Fibroblast of lung (primary cell): ENCODE results near the gene NDEL1. TPM values are rescaled to one million over a fixed set of nuclear protein-coding genes. Genes with fewer than 3 reads are reported as not detected.
"Not testable (repeated sequence)": the region's sequence is repeated elsewhere in the genome, so short reads cannot be mapped to it uniquely, and the experiment has no call there.

Source experiments
- DNase-seq, 2 donors: peaks; one replicate each; pipeline versions ENCODE4 v3.0.0 to v3.0.0-alpha.2; 2010; ENCODE audit warnings: low read depth in 2 of 2
- H2AFZ ChIP-seq: 2 replicates; pipeline ENCODE4 v1.5.1; 2012; ENCODE audit warnings: low read length, control low read depth, inconsistent platforms
- H3K27ac ChIP-seq: 2 replicates; pipeline ENCODE4 v1.5.1; 2011; ENCODE audit warnings: low read length, control low read depth; ENCODE audit not compliant: insufficient read depth
- H3K27me3 ChIP-seq: 2 replicates; pipeline ENCODE4 v1.5.1; 2011; ENCODE audit warnings: mild to moderate bottlenecking, low read length; ENCODE audit not compliant: control insufficient read depth, insufficient read depth
- H3K36me3 ChIP-seq: 2 replicates; pipeline ENCODE4 v1.5.1; 2011; ENCODE audit warnings: low read length; ENCODE audit not compliant: control insufficient read depth, insufficient read depth
- H3K4me1 ChIP-seq: 2 replicates; pipeline ENCODE4 v1.5.1; 2011; ENCODE audit warnings: low read length; ENCODE audit not compliant: control insufficient read depth, insufficient read depth; ENCODE audit errors: extremely low read depth
- H3K4me2 ChIP-seq: 2 replicates; pipeline ENCODE4 v1.5.1; 2011; ENCODE audit warnings: low read length, control low read depth; ENCODE audit not compliant: insufficient read depth; ENCODE audit errors: extremely low read depth
- H3K4me3 ChIP-seq, 4 experiments: fragments of 200-600 bp in 1 of 4; sonication (generic) in 1 of 4; replicated peaks in 1 of 4; 2 replicates each; pipeline ENCODE4 v1.5.1; 2011 to 2016; ENCODE audit warnings: low read length in 4 of 4, low read depth in 3 of 4, mild to moderate bottlenecking in 3 of 4, control low read depth in 2 of 4, inconsistent platforms in 1 of 4, mixed read lengths in 1 of 4; ENCODE audit not compliant: insufficient read depth in 1 of 4; ENCODE audit errors: control extremely low read depth in 1 of 4
- H3K79me2 ChIP-seq: 2 replicates; pipeline ENCODE4 v1.5.1; 2012; ENCODE audit warnings: mild to moderate bottlenecking, low read length, inconsistent platforms; ENCODE audit not compliant: control insufficient read depth, insufficient read depth
- H3K9ac ChIP-seq: 2 replicates; pipeline ENCODE4 v1.5.1; 2011; ENCODE audit warnings: mild to moderate bottlenecking, low read length, control low read depth; ENCODE audit not compliant: insufficient read depth
- H3K9me3 ChIP-seq: 2 replicates; pipeline ENCODE4 v1.5.1; 2012; ENCODE audit warnings: low read depth, low read length; ENCODE audit not compliant: control insufficient read depth, insufficient read depth
- H4K20me1 ChIP-seq: 2 replicates; pipeline ENCODE4 v1.5.1; 2011; ENCODE audit warnings: low read length; ENCODE audit not compliant: control insufficient read depth, insufficient read depth; ENCODE audit errors: extremely low read depth
- CTCF ChIP-seq, 2 donors: IDR thresholded peaks in 1 of 2; conservative IDR thresholded peaks in 1 of 2; 1 replicate in 1 of 2; 2 replicates in 1 of 2; pipeline ENCODE4 v1.5.1; 2011 to 2012; ENCODE audit warnings: low read length in 2 of 2, control low read depth in 1 of 2, inconsistent platforms in 1 of 2, low read depth in 1 of 2, mild to moderate bottlenecking in 1 of 2
- EZH2 ChIP-seq: IDR thresholded peaks from 2 replicates; pipeline ENCODE4 v1.5.1; 2012; ENCODE audit warnings: low read length, control low read depth, mild to moderate bottlenecking; ENCODE audit errors: missing control alignments
- polyA plus RNA-seq, 2 donors: library from polyadenylated mRNA; depleted of rRNA in 1 of 2; stranded (reverse) in 1 of 2; unstranded in 1 of 2; fragments of >200 nt; gene quantifications; 2 replicates each; pipeline ENCODE4 v1.2.1, GENCODE V29; 2011 to 2012; ENCODE audit warnings: missing spikeins in 1 of 2
- total RNA-seq: library from RNA; depleted of rRNA; stranded (reverse); fragments of >200 nt; gene quantifications from 2 replicates; pipeline ENCODE4 v1.2.1, GENCODE V29; 2014

The NDEL1 gene
- total and polyA plus RNA-seq, 2 donors (not counting 1 experiment from before 2014, with no cell fraction given) = 45.4 to 88.6 TPM

- Histone ChIP-seq H3K9me3 (no peaks in the 10 kb centered on the region), H3K27me3 (peaks cover 14% of the 10 kb centered on the region), H3K4me3 (no peak overlapping the region), H2AFZ (no peak overlapping the region), H3K9ac (no peak overlapping the region), H3K27ac (no peak overlapping the region), H3K4me2 (no peak overlapping the region), H3K79me2 (no peaks in the 10 kb centered on the region), H3K4me1 (no peaks in the 10 kb centered on the region), H3K36me3 (no peaks in the 10 kb centered on the region), H4K20me1 (no peaks in the 10 kb centered on the region)
- peak in 1 of 2 donors; percentile 21 for DNase-seq
- no peak for TF ChIP-seq CTCF (conservative IDR thresholded peaks at IDR 0.05 in 1 of 2, IDR thresholded peaks at IDR 0.05 in 1 of 2; ENCODE audit: low read depth in 1 of 2, low read length in 2 of 2)
- no peak for TF ChIP-seq EZH2
Measured at GRCh38 chr17:8393470-8394231, 42.0 kb upstream of the NDEL1 start.

GRCh38 chr17:8394497-8394896, 41.2 kb upstream of the NDEL1 start:
- H2AFZ ChIP-seq, H4K20me1 ChIP-seq, H3K36me3 ChIP-seq, H3K27ac ChIP-seq, H3K9ac ChIP-seq, H3K79me2 ChIP-seq, DNase-seq, H3K4me2 ChIP-seq, H3K4me3 ChIP-seq, H3K4me1 ChIP-seq, H3K9me3 ChIP-seq: not testable (repeated sequence)
- H3K27me3 ChIP-seq = peaks cover 19% of the 10 kb centered on the region

GRCh38 chr17:8397636-8398035, 38.0 kb upstream of the NDEL1 start, which contains the start of gene RNF222:
TSS of gene RNF222 (minus strand) at chr17:8397827. CDS start at chr17:8393461, 4,366 bp downstream.
- Histone ChIP-seq H4K20me1 (no peaks in the 10 kb centered on the region), H3K27ac (no peak within 1 kb of the TSS), H3K27me3 (peaks cover 23% of the 10 kb centered on the region), H3K9me3 (no peaks in the 10 kb centered on the region), H3K4me1 (no peaks in the 10 kb centered on the region), H3K36me3 (no peaks in the 10 kb centered on the region), H2AFZ (no peak within 1 kb of the TSS), H3K4me2 (no peak within 1 kb of the TSS), H3K9ac (no peak within 1 kb of the TSS), H3K4me3 (no peak within 1 kb of the TSS), H3K79me2 (no peaks in the 10 kb centered on the region)
- TF ChIP-seq CTCF (conservative IDR thresholded peaks at IDR 0.05 in 1 of 2, IDR thresholded peaks at IDR 0.05 in 1 of 2; ENCODE audit: low read depth in 1 of 2, low read length in 2 of 2) = no peak
- no peak for TF ChIP-seq EZH2
- DNase-seq = no peak
